Keratinocyte (primary cell): Measurements from ENCODE around the gene RARA. TPM values are rescaled to one million over a fixed set of nuclear protein-coding genes. Genes with fewer than 3 reads are reported as not detected.
A peak's percentile ranks its signal among the peaks of the same experiment; 100 is the strongest.

ENCODE experiments used
- DNase-seq: peaks from one replicate; pipeline ENCODE4 v3.0.0-alpha.2; 2011; ENCODE audit warnings: low read depth, missing footprints, low spot score
- FAIRE-seq: peaks from 2 replicates; lab custom pipeline; 2011; peaks lifted over from hg19 to GRCh38; lab: Jason Lieb, UNC
- H2AFZ ChIP-seq: 2 replicates; pipeline ENCODE4 v1.6.0; 2012; ENCODE audit warnings: low read length, control low read depth, inconsistent platforms; ENCODE audit not compliant: control insufficient read depth
- H3K27ac ChIP-seq: 2 replicates; pipeline ENCODE4 v1.5.1; 2011; ENCODE audit warnings: low read length; ENCODE audit not compliant: control insufficient read depth, insufficient read depth
- H3K27me3 ChIP-seq: 3 replicates; pipeline ENCODE4 v1.6.0; 2011; ENCODE audit warnings: low read length; ENCODE audit not compliant: control insufficient read depth, insufficient read depth; ENCODE audit errors: extremely low read depth
- H3K36me3 ChIP-seq, 2 experiments: 2 replicates in 1 of 2; 3 replicates in 1 of 2; pipeline ENCODE4 v1.5.1; 2011; ENCODE audit warnings: low read length in 2 of 2, mild to moderate bottlenecking in 1 of 2; ENCODE audit not compliant: control insufficient read depth in 2 of 2, insufficient read depth in 2 of 2; ENCODE audit errors: extremely low read depth in 1 of 2
- H3K4me1 ChIP-seq: 3 replicates; pipeline ENCODE4 v1.5.1; 2011; ENCODE audit warnings: low read length; ENCODE audit not compliant: control insufficient read depth, insufficient read depth; ENCODE audit errors: extremely low read depth
- H3K4me2 ChIP-seq: 3 replicates; pipeline ENCODE4 v1.6.0; 2011; ENCODE audit warnings: low read depth, low read length; ENCODE audit not compliant: control insufficient read depth, insufficient read depth; ENCODE audit errors: extremely low read depth
- H3K4me3 ChIP-seq, 3 experiments: fragments of 200-600 bp in 1 of 3; sonication (generic) in 1 of 3; 2 replicates in 2 of 3; 3 replicates in 1 of 3; pipeline ENCODE4 v1.5.1; 2011 to 2016; ENCODE audit warnings: low read length in 3 of 3, mild to moderate bottlenecking in 3 of 3, control low read depth in 2 of 3, inconsistent platforms in 1 of 3, low read depth in 1 of 3, mixed read lengths in 1 of 3, mixed run types in 1 of 3, moderate library complexity in 1 of 3; ENCODE audit not compliant: control insufficient read depth in 2 of 3, insufficient read depth in 2 of 3; ENCODE audit errors: extremely low read depth in 1 of 3
- H3K79me2 ChIP-seq: 2 replicates; pipeline ENCODE4 v1.6.0; 2012; ENCODE audit warnings: low read length; ENCODE audit not compliant: control insufficient read depth, insufficient read depth
- H3K9ac ChIP-seq: 3 replicates; pipeline ENCODE4 v1.6.0; 2011; ENCODE audit warnings: low read length; ENCODE audit not compliant: control insufficient read depth, insufficient read depth; ENCODE audit errors: extremely low read depth
- H3K9me1 ChIP-seq: 3 replicates; pipeline ENCODE4 v1.6.0; 2011; ENCODE audit warnings: low read length; ENCODE audit not compliant: control insufficient read depth, insufficient read depth; ENCODE audit errors: extremely low read depth
- H3K9me3 ChIP-seq: 2 replicates; pipeline ENCODE4 v1.5.1; 2012; ENCODE audit warnings: low read depth, low read length; ENCODE audit not compliant: control insufficient read depth
- H4K20me1 ChIP-seq: 3 replicates; pipeline ENCODE4 v1.6.0; 2011; ENCODE audit warnings: low read length; ENCODE audit not compliant: control insufficient read depth, insufficient read depth; ENCODE audit errors: extremely low read depth
- CTCF ChIP-seq, 3 experiments: IDR thresholded peaks in 1 of 3; conservative IDR thresholded peaks in 1 of 3; optimal IDR thresholded peaks in 1 of 3; 2 replicates in 2 of 3; 3 replicates in 1 of 3; pipeline versions ENCODE3 to v1.5.1; 2011; ENCODE audit warnings: low read length in 3 of 3, mild to moderate bottlenecking in 3 of 3, moderate library complexity in 2 of 3, control low read depth in 1 of 3, inconsistent platforms in 1 of 3; ENCODE audit not compliant: insufficient read depth in 2 of 3; ENCODE audit errors: extremely low read depth in 1 of 3
- EZH2 ChIP-seq: IDR thresholded peaks from one replicate; pipeline ENCODE4 v1.6.1; 2012; ENCODE audit warnings: inconsistent platforms, mild to moderate bottlenecking, low read length, moderate library complexity
- dilution Hi-C: fragments of 300-500 bp; cut with MboI; formaldehyde crosslinking; loops from one replicate; pipeline ENCODE4 v1.7.0; 2020; ENCODE audit warnings: low sequenced_read_pairs; ENCODE audit not compliant: extremely low pct_ligation_motif_present
- polyA plus RNA-seq, 5 experiments: library from polyadenylated mRNA; depleted of rRNA in 3 of 5; stranded (reverse) in 3 of 5; stranded (forward) in 1 of 5; unstranded in 1 of 5; fragments of >200 nt; gene quantifications; 1 replicate in 1 of 5; 2 replicates in 3 of 5; 3 replicates in 1 of 5; pipeline versions ENCODE4 v1.2.1 to v1.2.3, GENCODE V29; 2011 to 2012; ENCODE audit warnings: missing spikeins in 2 of 5, low read depth in 1 of 5, low replicate concordance in 1 of 5

The RARA gene
- polyA plus RNA-seq, 1 donor (not counting 4 experiments of a cell fraction or from before 2014, with no cell fraction given): 3.8 TPM

GRCh38 chr17:40312893-40313667 lies 4.1 kb downstream of the RARA start:
- dilution Hi-C loops: no loop called here
- no peaks in the 10 kb centered on the region for H3K9me1 ChIP-seq
- H3K9me3 ChIP-seq: no peaks in the 10 kb centered on the region
- DNase-seq (no peak), FAIRE-seq (no peak)
- no peaks in the 10 kb centered on the region for H4K20me1 ChIP-seq
- peaks cover 92% of the 10 kb centered on the region for H3K4me1 ChIP-seq
- H2AFZ ChIP-seq: no peak overlapping the region
- H3K4me2 ChIP-seq: no peak overlapping the region
- no peak overlapping the region for H3K9ac ChIP-seq
- no peak overlapping the region for H3K27ac ChIP-seq
- no peak for TF ChIP-seq CTCF (optimal IDR thresholded peaks at IDR 0.05 in 1 of 3, IDR thresholded peaks at IDR 0.05 in 1 of 3, conservative IDR thresholded peaks at IDR 0.05 in 1 of 3; ENCODE audit: extremely low read depth in 1 of 3, insufficient read depth in 2 of 3, low read length in 3 of 3)
- no peak for TF ChIP-seq EZH2
- no peaks in the 10 kb centered on the region for H3K36me3 ChIP-seq
- no peaks in the 10 kb centered on the region for H3K79me2 ChIP-seq
- H3K4me3 ChIP-seq: no peak overlapping the region
- no peaks in the 10 kb centered on the region for H3K27me3 ChIP-seq

GRCh38 chr17:40313668-40314583 lies 4.9 kb downstream of the RARA start:
- no peaks in the 10 kb centered on the region for H3K27me3 ChIP-seq
- no peaks in the 10 kb centered on the region for H3K9me1 ChIP-seq
- H3K27ac ChIP-seq: no peak overlapping the region
- H3K4me1 ChIP-seq: peaks cover 91% of the 10 kb centered on the region
- dilution Hi-C loops: no loop called here
- H3K4me2 ChIP-seq: peak overlapping the region; percentile 20
- peaks cover 8% of the 10 kb centered on the region for H3K79me2 ChIP-seq
- no peak overlapping the region for H2AFZ ChIP-seq
- no peak for DNase-seq
- no peaks in the 10 kb centered on the region for H4K20me1 ChIP-seq
- no peak for FAIRE-seq
- TF ChIP-seq CTCF (optimal IDR thresholded peaks at IDR 0.05 in 1 of 3, IDR thresholded peaks at IDR 0.05 in 1 of 3, conservative IDR thresholded peaks at IDR 0.05 in 1 of 3; ENCODE audit: extremely low read depth in 1 of 3, insufficient read depth in 2 of 3, low read length in 3 of 3): no peak
- no peak for TF ChIP-seq EZH2
- H3K9ac ChIP-seq: no peak overlapping the region
- H3K4me3 ChIP-seq: no peak overlapping the region
- no peaks in the 10 kb centered on the region for H3K9me3 ChIP-seq
- no peaks in the 10 kb centered on the region for H3K36me3 ChIP-seq
